Measurements from ENCODE around the gene TMEM94.

DNA sequence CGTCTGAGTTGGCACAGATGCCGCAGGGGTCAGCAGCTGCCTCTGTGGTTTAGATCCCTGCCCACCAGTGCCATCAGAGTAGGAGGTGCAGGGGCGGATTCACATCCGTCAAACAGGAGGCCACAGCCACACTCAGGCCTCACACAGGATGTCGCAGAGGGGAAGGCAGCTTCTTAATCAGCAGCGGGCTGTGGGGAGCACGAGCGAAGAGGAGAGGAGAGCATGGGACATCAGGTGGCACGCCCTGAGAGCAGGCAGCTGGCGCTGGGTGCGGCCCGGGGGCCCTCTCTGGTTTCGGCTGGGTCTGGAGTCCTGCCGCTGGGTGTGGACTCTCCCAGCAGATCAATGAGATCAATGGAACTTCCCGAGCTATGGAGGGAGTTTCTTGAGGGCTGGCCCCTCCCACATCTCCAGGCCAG is 78.7 kb downstream of the TMEM94 start:
- TF ChIP-seq EZH2 (IDR thresholded peaks at IDR 0.05), result no peak
- no peak for TF ChIP-seq POLR2AphosphoS5 (IDR thresholded peaks at IDR 0.05; ENCODE audit: borderline replicate concordance, low read depth, low read length)
- no peak for TF ChIP-seq FOXP2 (optimal IDR thresholded peaks at IDR 0.05; ENCODE audit: control extremely low read depth, extremely low read length, insufficient read depth)
